Transverse colon (tissue), 4 donors: ENCODE measurements around the gene C6orf47.

Source experiments
- CTCF ChIP-seq, 5 experiments: fragments of 200-600 bp in 3 of 5; fragments of 450-650 bp in 2 of 5; sonication (generic) in 3 of 5; IDR thresholded peaks; 1 replicate in 2 of 5; 2 replicates in 3 of 5; pipeline ENCODE4 v1.5.1; 2016 to 2017; ENCODE audit warnings: antibody characterized with exemption in 5 of 5, inconsistent platforms in 3 of 5, mild to moderate bottlenecking in 2 of 5, moderate library complexity in 1 of 5
- POLR2A ChIP-seq: fragments of 450-650 bp; IDR thresholded peaks from one replicate; pipeline ENCODE4 v1.6.1; 2016; ENCODE audit warnings: antibody characterized with exemption, mild to moderate bottlenecking, moderate library complexity
- POLR2AphosphoS5 ChIP-seq, 3 donors: sonication (generic); formaldehyde crosslinking; IDR thresholded peaks; one replicate each; pipeline ENCODE4 v1.6.1; 2016; ENCODE audit warnings: antibody characterized with exemption in 3 of 3

- TF ChIP-seq CTCF (IDR thresholded peaks at IDR 0.05) (no peak), POLR2AphosphoS5 (IDR thresholded peaks at IDR 0.05) (peak; percentile 1 to 89 (median 87)), POLR2A (peak; percentile 83)
These were observed 7.5 kb downstream of the C6orf47 start for GRCh38 chr6:31652925-31653724.
